CD4-positive, alpha-beta T cell treated with Interleukin-1 beta for 1 hour (primary cell): ENCODE results near the gene CETN1.

ENCODE experiments used
- DNase-seq, 2 donors: peaks; one replicate each; pipeline ENCODE4 v3.0.0-alpha.2; 2020 to 2022

The CETN1 gene

GRCh38 chr18:577643-578375 lies 2.4 kb upstream of the CETN1 start:
- no peak for DNase-seq

- no peak for DNase-seq
Measured at GRCh38 chr18:579238-579637, 942 bp upstream of the CETN1 start.

- no peak for DNase-seq
Measured at GRCh38 chr18:581096-581495, 916 bp downstream of the CETN1 start.

- DNase-seq: no peak
Measured at GRCh38 chr18:582465-582864, 2.3 kb downstream of the CETN1 start.

- no peak for DNase-seq
Measured at GRCh38 chr18:595068-595467, 14.9 kb downstream of the CETN1 start.

- no peak for DNase-seq
Measured at GRCh38 chr18:595571-595970, 15.4 kb downstream of the CETN1 start.

GRCh38 chr18:596288-596881 lies 16.2 kb downstream of the CETN1 start:
- no peak for DNase-seq

- no peak for DNase-seq
Measured at GRCh38 chr18:598124-598589, 18.0 kb downstream of the CETN1 start.

GRCh38 chr18:600107-600506 lies 19.9 kb downstream of the CETN1 start:
- DNase-seq: no peak

GRCh38 chr18:604771-605170 lies 24.6 kb downstream of the CETN1 start:
- no peak for DNase-seq

GRCh38 chr18:607930-608329 lies 27.8 kb downstream of the CETN1 start:
- no peak for DNase-seq

GRCh38 chr18:610214-610928 lies 30.2 kb downstream of the CETN1 start:
- no peak for DNase-seq

- DNase-seq: no peak
Measured at GRCh38 chr18:612156-612555, 32.0 kb downstream of the CETN1 start.

GRCh38 chr18:614193-614592 lies 34.0 kb downstream of the CETN1 start:
- DNase-seq: no peak

- DNase-seq: no peak
Measured at GRCh38 chr18:615092-615521, 34.9 kb downstream of the CETN1 start.

GRCh38 chr18:615773-616172 lies 35.6 kb downstream of the CETN1 start:
- no peak for DNase-seq

- peak in 1 of 2 donors; percentile 41 for DNase-seq
Measured at GRCh38 chr18:616380-616995, 36.3 kb downstream of the CETN1 start.

- no peak for DNase-seq
Measured at GRCh38 chr18:617970-618504, 37.9 kb downstream of the CETN1 start.

- no peak for DNase-seq
Measured at GRCh38 chr18:618618-619017, 38.4 kb downstream of the CETN1 start.

GRCh38 chr18:621291-622043 lies 41.3 kb downstream of the CETN1 start:
- no peak for DNase-seq

GRCh38 chr18:622289-622688 lies 42.1 kb downstream of the CETN1 start:
- DNase-seq: no peak
